Tibial nerve (tissue), 4 donors: Measurements from ENCODE around the gene COL4A2. TPM values are rescaled to one million over a fixed set of nuclear protein-coding genes. Genes with fewer than 3 reads are reported as not detected.

Source experiments
- DNase-seq, 2 donors: peaks; one replicate each; pipeline ENCODE4 v3.0.0-alpha.2; 2019; ENCODE audit warnings: low spot score in 2 of 2
- H3K27ac ChIP-seq, 4 donors: fragments of 200-600 bp; sonication (generic) in 3 of 4; one replicate each; pipeline ENCODE4 v1.5.1; 2017 to 2019; ENCODE audit warnings: mild to moderate bottlenecking in 1 of 4
- H3K27me3 ChIP-seq, 2 donors: fragments of 200-600 bp; sonication (generic) in 1 of 2; one replicate each; pipeline versions ENCODE4 v1.5.1 to v1.6.0; 2017 to 2019
- H3K36me3 ChIP-seq, 3 donors: fragments of 200-600 bp; sonication (generic); one replicate each; pipeline ENCODE4 v1.5.1; 2018 to 2019
- H3K4me1 ChIP-seq, 4 donors: fragments of 200-600 bp; sonication (generic) in 3 of 4; one replicate each; pipeline ENCODE4 v1.5.1; 2017 to 2019
- H3K4me3 ChIP-seq, 4 donors: fragments of 200-600 bp; sonication (generic) in 3 of 4; one replicate each; pipeline ENCODE4 v1.5.1; 2017 to 2019; ENCODE audit warnings: mild to moderate bottlenecking in 1 of 4, moderate library complexity in 1 of 4
- H3K9me3 ChIP-seq, 4 donors: fragments of 200-600 bp; sonication (generic) in 3 of 4; one replicate each; pipeline ENCODE4 v1.5.1; 2017 to 2019
- CTCF ChIP-seq, 5 experiments: fragments of 200-600 bp in 3 of 5; fragments of 450-650 bp in 2 of 5; sonication (generic) in 3 of 5; IDR thresholded peaks; one replicate each; pipeline ENCODE4 v1.5.1; 2016 to 2019; ENCODE audit warnings: antibody characterized with exemption in 5 of 5, mild to moderate bottlenecking in 3 of 5, moderate library complexity in 2 of 5
- EP300 ChIP-seq, 2 donors: sonication (generic); formaldehyde crosslinking; IDR thresholded peaks; one replicate each; pipeline ENCODE4 v1.6.1; 2017; ENCODE audit warnings: antibody characterized with exemption in 2 of 2, mild to moderate bottlenecking in 1 of 2
- POLR2A ChIP-seq, 2 donors: fragments of 450-650 bp; IDR thresholded peaks; one replicate each; pipeline ENCODE4 v1.6.1; 2017; ENCODE audit warnings: antibody characterized with exemption in 2 of 2, mild to moderate bottlenecking in 2 of 2, moderate library complexity in 2 of 2
- WGBS, 2 donors: methylation state at CpG; one replicate each; pipeline ENCODE4 v1.1.5; 2018; 5-methylcytosine and 5-hydroxymethylcytosine counted together
- total RNA-seq, 4 donors: library from RNA; depleted of rRNA; stranded (reverse); fragments of >200 nt; gene quantifications; one replicate each; pipeline ENCODE4 v1.1.0, GENCODE V29; 2016

Gene COL4A2
- total RNA-seq, 4 donors from 2014 or later, result 576 to 821 (median 658) TPM

GRCh38 chr13:110413016-110413675, 106.1 kb downstream of the COL4A2 start:
- no peak for DNase-seq
- no peak for TF ChIP-seq POLR2A (IDR thresholded peaks at IDR 0.05)
- no peak for TF ChIP-seq CTCF (IDR thresholded peaks at IDR 0.05)
- TF ChIP-seq EP300 (IDR thresholded peaks at IDR 0.05), result no peak
- 77 to 83% methylated on average over 13 to 17 of the region's 17 CpGs for WGBS, 2 donors
- Histone ChIP-seq H3K4me1 (peaks cover 0 to 77% (median 33%) of the 10 kb centered on the region in 4 donors), H3K36me3 (peaks cover 0 to 6% (median 0%) of the 10 kb centered on the region in 3 donors), H3K4me3 (no peak overlapping the region), H3K9me3 (no peaks in the 10 kb centered on the region), H3K27ac (peak overlapping the region; percentile 54 to 93 (median 80)), H3K27me3 (no peaks in the 10 kb centered on the region)

- H3K27ac ChIP-seq, result peak overlapping the region; percentile 54 to 93 (median 80)
- WGBS, 2 donors, result 66 to 77% methylated on average over 5 to 6 of the region's 6 CpGs
- H3K36me3 ChIP-seq, result peaks cover 0 to 6% (median 0%) of the 10 kb centered on the region in 3 donors
- no peak overlapping the region for H3K4me3 ChIP-seq
- H3K4me1 ChIP-seq, result peaks cover 0 to 78% (median 33%) of the 10 kb centered on the region in 4 donors
- no peak for DNase-seq
- TF ChIP-seq EP300 (IDR thresholded peaks at IDR 0.05) (no peak), POLR2A (IDR thresholded peaks at IDR 0.05) (no peak), CTCF (IDR thresholded peaks at IDR 0.05) (no peak)
- H3K9me3 ChIP-seq, result no peaks in the 10 kb centered on the region
- H3K27me3 ChIP-seq, result no peaks in the 10 kb centered on the region
These were observed 106.6 kb downstream of the COL4A2 start for GRCh38 chr13:110413676-110414040.

GRCh38 chr13:110414283-110414682, 107.2 kb downstream of the COL4A2 start:
- WGBS, 2 donors, result 67 to 69% methylated on average over 7 of the region's 7 CpGs
- peaks cover 0 to 75% (median 30%) of the 10 kb centered on the region in 4 donors for H3K4me1 ChIP-seq
- peaks cover 0 to 6% (median 0%) of the 10 kb centered on the region in 3 donors for H3K36me3 ChIP-seq
- H3K9me3 ChIP-seq, result no peaks in the 10 kb centered on the region
- TF ChIP-seq POLR2A (IDR thresholded peaks at IDR 0.05) (no peak), CTCF (IDR thresholded peaks at IDR 0.05) (no peak), EP300 (IDR thresholded peaks at IDR 0.05) (no peak)
- no peaks in the 10 kb centered on the region for H3K27me3 ChIP-seq
- H3K4me3 ChIP-seq, result no peak overlapping the region
- no peak for DNase-seq
- peak overlapping the region in 2 of 4 donors; percentile 85 to 93 for H3K27ac ChIP-seq

GRCh38 chr13:110414931-110415330, 107.8 kb downstream of the COL4A2 start:
- DNase-seq, result no peak
- WGBS, 2 donors, result 78 to 94% methylated on average over 2 of the region's 2 CpGs
- Histone ChIP-seq H3K27ac (peak overlapping the region in 2 of 4 donors; percentile 62 to 93), H3K27me3 (no peaks in the 10 kb centered on the region), H3K4me3 (no peak overlapping the region), H3K9me3 (no peaks in the 10 kb centered on the region), H3K4me1 (peaks cover 0 to 73% (median 27%) of the 10 kb centered on the region in 4 donors), H3K36me3 (peaks cover 0 to 12% (median 0%) of the 10 kb centered on the region in 3 donors)
- no peak for TF ChIP-seq CTCF (IDR thresholded peaks at IDR 0.05)
- TF ChIP-seq POLR2A (IDR thresholded peaks at IDR 0.05), result no peak
- TF ChIP-seq EP300 (IDR thresholded peaks at IDR 0.05), result no peak

GRCh38 chr13:110415669-110416068, 108.6 kb downstream of the COL4A2 start:
- no peak for DNase-seq
- Histone ChIP-seq H3K9me3 (no peaks in the 10 kb centered on the region), H3K36me3 (peaks cover 0 to 14% (median 0%) of the 10 kb centered on the region in 3 donors), H3K27me3 (no peaks in the 10 kb centered on the region), H3K4me1 (peaks cover 0 to 66% (median 23%) of the 10 kb centered on the region in 4 donors), H3K27ac (peak overlapping the region in 2 of 4 donors; percentile 51 to 73), H3K4me3 (no peak overlapping the region)
- 91 to 92% methylated on average over 8 of the region's 8 CpGs for WGBS, 2 donors
- TF ChIP-seq EP300 (IDR thresholded peaks at IDR 0.05), result no peak
- no peak for TF ChIP-seq CTCF (IDR thresholded peaks at IDR 0.05)
- TF ChIP-seq POLR2A (IDR thresholded peaks at IDR 0.05), result no peak
